ENCODE data around the gene EXTL2. TPM values are rescaled to one million over a fixed set of nuclear protein-coding genes. Genes with fewer than 3 reads are reported as not detected.

Gene EXTL2
- total and polyA plus RNA-seq, 2 donors (not counting 1 experiment from before 2014, with no cell fraction given): 1.7 to 4.6 TPM

GRCh38 chr1:100943533-100943932 is 48.9 kb upstream of the EXTL2 start:
- H3K9ac ChIP-seq (ENCODE audit: low read length): no peak overlapping the region
- Mint-ChIP-seq H3K9me3 (ENCODE audit: insufficient read depth) (no peaks in the 10 kb centered on the region), H3K4me1 (peaks cover 45% of the 10 kb centered on the region), H3K27me3 (no peaks in the 10 kb centered on the region), H3K27ac (peak overlapping the region; percentile 15), H3K4me3 (no peak overlapping the region)
- no peaks in the 10 kb centered on the region for H4K20me1 ChIP-seq (ENCODE audit: control insufficient read depth, insufficient read depth, low read length, poor library complexity, severe bottlenecking)
- H3K9me3 ChIP-seq (ENCODE audit: control extremely low read depth in 1 of 3, control insufficient read depth in 2 of 3, insufficient read depth in 1 of 3, low read length in 2 of 3): peaks cover 1 to 4% (median 2%) of the 10 kb centered on the region in 3 donors
- ATAC-seq (ENCODE audit: low read depth): no peak
- TF ChIP-seq, protein P1, sequence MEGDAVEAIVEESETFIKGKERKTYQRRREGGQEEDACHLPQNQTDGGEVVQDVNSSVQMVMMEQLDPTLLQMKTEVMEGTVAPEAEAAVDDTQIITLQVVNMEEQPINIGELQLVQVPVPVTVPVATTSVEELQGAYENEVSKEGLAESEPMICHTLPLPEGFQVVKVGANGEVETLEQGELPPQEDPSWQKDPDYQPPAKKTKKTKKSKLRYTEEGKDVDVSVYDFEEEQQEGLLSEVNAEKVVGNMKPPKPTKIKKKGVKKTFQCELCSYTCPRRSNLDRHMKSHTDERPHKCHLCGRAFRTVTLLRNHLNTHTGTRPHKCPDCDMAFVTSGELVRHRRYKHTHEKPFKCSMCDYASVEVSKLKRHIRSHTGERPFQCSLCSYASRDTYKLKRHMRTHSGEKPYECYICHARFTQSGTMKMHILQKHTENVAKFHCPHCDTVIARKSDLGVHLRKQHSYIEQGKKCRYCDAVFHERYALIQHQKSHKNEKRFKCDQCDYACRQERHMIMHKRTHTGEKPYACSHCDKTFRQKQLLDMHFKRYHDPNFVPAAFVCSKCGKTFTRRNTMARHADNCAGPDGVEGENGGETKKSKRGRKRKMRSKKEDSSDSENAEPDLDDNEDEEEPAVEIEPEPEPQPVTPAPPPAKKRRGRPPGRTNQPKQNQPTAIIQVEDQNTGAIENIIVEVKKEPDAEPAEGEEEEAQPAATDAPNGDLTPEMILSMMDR (IDR thresholded peaks at IDR 0.05): no peak
- no peak for TF ChIP-seq EZH2 (IDR thresholded peaks at IDR 0.05; ENCODE audit: borderline replicate concordance, insufficient read depth, low read depth, low read length, poor library complexity, severe bottlenecking)
- H3K27me3 ChIP-seq (replicated peaks in 1 of 4; ENCODE audit: control extremely low read depth in 1 of 4, control insufficient read depth in 3 of 4, insufficient read depth in 4 of 4, low read length in 3 of 4): no peaks in the 10 kb centered on the region
- no peak overlapping the region for H3K4me2 ChIP-seq (replicated peaks; ENCODE audit: low read depth, low read length, poor library complexity, severe bottlenecking)
- H3K79me2 ChIP-seq (ENCODE audit: control insufficient read depth, insufficient read depth, low read length): peaks cover 4% of the 10 kb centered on the region
- H2AFZ ChIP-seq (ENCODE audit: insufficient read depth, low read depth, low read length, poor library complexity, severe bottlenecking): no peak overlapping the region
- intact Hi-C loops (cut with micrococcal nuclease): no loop called here
- H3K36me3 ChIP-seq (replicated peaks in 1 of 2; ENCODE audit: control extremely low read depth in 1 of 2, control insufficient read depth in 1 of 2, extremely low read depth in 1 of 2, insufficient read depth in 2 of 2, low read length in 1 of 2): peaks cover 0 to 9% of the 10 kb centered on the region in 2 experiments
- H3K4me1 ChIP-seq (ENCODE audit: control insufficient read depth in 2 of 2, insufficient read depth in 2 of 2, low read length in 2 of 2): peaks cover 18% of the 10 kb centered on the region in 2 donors
- ChIA-PET CTCF (interaction anchor here (1.1 to 1.4 kb wide), 3 partner anchors 9 to 348 kb away, joined by 3 to 6 read pairs (median 3); no protein-coding TSS in a partner anchor), POLR2A (interaction anchor here (0.6 kb wide), 1 partner anchor 34 kb away, joined by 3 read pairs; no protein-coding TSS in a partner anchor)
- H3K4me3 ChIP-seq (ENCODE audit: control extremely low read depth in 1 of 5, extremely low read depth in 1 of 5, insufficient read depth in 1 of 5, low read depth in 2 of 5, low read length in 4 of 5): no peak overlapping the region
- no peak overlapping the region for H3K27ac ChIP-seq (ENCODE audit: low read length in 2 of 2)
- DNase-seq: no peak
- WGBS (ENCODE audit: insufficient coverage): no CpG with 5 or more reads among the region's 1 CpG

DNA sequence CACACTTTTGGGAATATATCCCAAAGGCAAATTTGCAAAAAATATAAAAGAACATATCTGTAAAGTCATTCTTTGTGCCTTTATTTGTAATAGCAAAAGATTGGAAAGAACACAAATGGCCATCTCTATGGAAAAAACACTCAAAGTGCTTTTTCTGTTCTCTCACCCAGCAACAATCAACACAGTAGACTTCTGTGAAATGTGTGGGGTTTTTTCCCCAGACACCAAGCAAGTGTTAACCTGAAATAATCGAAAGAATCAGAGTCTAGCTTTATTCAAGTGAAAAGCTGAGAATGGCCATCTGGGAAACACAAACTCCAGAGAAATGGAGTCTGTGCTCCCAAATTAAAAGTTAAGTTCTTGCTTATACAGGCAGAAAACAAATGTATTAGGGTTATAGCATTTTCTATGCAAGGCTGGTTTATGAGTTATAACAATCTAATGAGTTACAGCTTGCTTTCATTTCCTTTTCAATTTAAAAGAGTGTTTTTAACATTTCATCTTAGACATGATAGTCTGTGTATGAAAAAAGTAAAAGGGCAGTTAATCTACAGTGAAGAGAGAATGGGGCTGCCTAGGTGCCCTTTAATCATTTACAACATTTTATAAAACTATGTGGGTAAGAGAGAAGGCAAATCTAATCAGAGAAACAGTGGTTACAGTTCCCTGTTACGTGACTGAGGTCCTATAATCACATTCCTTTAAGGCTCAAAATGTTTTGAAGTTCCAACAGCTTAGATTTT is 47.8 kb upstream of the EXTL2 start:
- Histone ChIP-seq H3K4me1 (ENCODE audit: control insufficient read depth in 2 of 2, insufficient read depth in 2 of 2, low read length in 2 of 2) (peaks cover 14% of the 10 kb centered on the region in 2 donors), H3K27ac (ENCODE audit: low read length in 2 of 2) (peak overlapping the region in 1 of 2 donors; percentile 59), H2AFZ (ENCODE audit: insufficient read depth, low read depth, low read length, poor library complexity, severe bottlenecking) (no peak overlapping the region), H3K9me3 (ENCODE audit: control extremely low read depth in 1 of 3, control insufficient read depth in 2 of 3, insufficient read depth in 1 of 3, low read length in 2 of 3) (peaks cover 2 to 4% (median 4%) of the 10 kb centered on the region in 3 donors), H3K4me3 (ENCODE audit: control extremely low read depth in 1 of 5, extremely low read depth in 1 of 5, insufficient read depth in 1 of 5, low read depth in 2 of 5, low read length in 4 of 5) (no peak overlapping the region), H3K79me2 (ENCODE audit: control insufficient read depth, insufficient read depth, low read length) (peaks cover 15% of the 10 kb centered on the region), H3K4me2 (replicated peaks; ENCODE audit: low read depth, low read length, poor library complexity, severe bottlenecking) (peak overlapping the region; percentile 26), H3K36me3 (replicated peaks in 1 of 2; ENCODE audit: control extremely low read depth in 1 of 2, control insufficient read depth in 1 of 2, extremely low read depth in 1 of 2, insufficient read depth in 2 of 2, low read length in 1 of 2) (peaks cover 0 to 14% of the 10 kb centered on the region in 2 experiments), H3K27me3 (replicated peaks in 1 of 4; ENCODE audit: control extremely low read depth in 1 of 4, control insufficient read depth in 3 of 4, insufficient read depth in 4 of 4, low read length in 3 of 4) (no peaks in the 10 kb centered on the region), H4K20me1 (ENCODE audit: control insufficient read depth, insufficient read depth, low read length, poor library complexity, severe bottlenecking) (no peaks in the 10 kb centered on the region), H3K9ac (ENCODE audit: low read length) (no peak overlapping the region)
- H3K27ac Mint-ChIP-seq: no peak overlapping the region
- intact Hi-C loops (cut with micrococcal nuclease): no loop called here
- H3K9me3 Mint-ChIP-seq (ENCODE audit: insufficient read depth): no peaks in the 10 kb centered on the region
- H3K4me3 Mint-ChIP-seq: no peak overlapping the region
- CTCF ChIA-PET: interaction anchor here (0.8 to 1.2 kb wide), 3 partner anchors 8 to 345 kb away, joined by 3 read pairs; no protein-coding TSS in a partner anchor
- ATAC-seq (ENCODE audit: low read depth) (no peak), DNase-seq (no peak)
- H3K4me1 Mint-ChIP-seq: peaks cover 41% of the 10 kb centered on the region
- POLR2A ChIA-PET: no interaction called here
- H3K27me3 Mint-ChIP-seq: no peaks in the 10 kb centered on the region
- WGBS (ENCODE audit: insufficient coverage): 80% methylated on average over 1 of the region's 2 CpGs
- TF ChIP-seq, protein P1 (IDR thresholded peaks at IDR 0.05): no peak
- no peak for TF ChIP-seq EZH2 (IDR thresholded peaks at IDR 0.05; ENCODE audit: borderline replicate concordance, insufficient read depth, low read depth, low read length, poor library complexity, severe bottlenecking)

All from B cell (primary cell).